HFFc6 (cell line): ENCODE measurements around the gene ARSK. TPM values are rescaled to one million over a fixed set of nuclear protein-coding genes. Genes with fewer than 3 reads are reported as not detected.

Source experiments
- DNase-seq: peaks from one replicate; pipeline ENCODE4 v3.0.0-alpha.2; 2018
- H3K27ac Mint-ChIP-seq: 2 replicates; pipeline ENCODE4 v1.8.0; 2020; ENCODE audit warnings: mild to moderate bottlenecking, mixed read lengths
- H3K27me3 Mint-ChIP-seq: 2 replicates; pipeline ENCODE4 v1.8.0; 2021; ENCODE audit warnings: mild to moderate bottlenecking, moderate library complexity, mixed read lengths; ENCODE audit not compliant: insufficient read depth
- H3K36me3 Mint-ChIP-seq: 2 replicates; pipeline ENCODE4 v1.8.0; 2021; ENCODE audit warnings: low read depth, mixed read lengths
- H3K4me1 Mint-ChIP-seq: 2 replicates; pipeline ENCODE4 v1.8.0; 2020; ENCODE audit warnings: low read depth, mixed read lengths
- H3K4me3 Mint-ChIP-seq: 2 replicates; pipeline ENCODE4 v1.8.0; 2020; ENCODE audit warnings: mild to moderate bottlenecking, moderate library complexity, mixed read lengths
- H3K9me3 Mint-ChIP-seq: 2 replicates; pipeline ENCODE4 v1.8.0; 2020; ENCODE audit warnings: mild to moderate bottlenecking, mixed read lengths
- total RNA-seq, 6 experiments: library from RNA; stranded (reverse); fragmentation: NEBNext Ultra II Directional; extraction: Animal tissue kit (Norgen Biotek cat#: 25700); gene quantifications; 2 replicates in 1 of 6; 3 replicates in 5 of 6; pipeline ENCODE4 v1.2.3, GENCODE V29; 2021
- TF ChIP-seq, protein P1 (sequence below): fragments of 200-600 bp; sonication (generic); IDR thresholded peaks from 2 replicates; pipeline ENCODE4 v1.5.0; 2021; ENCODE audit warnings: antibody characterized with exemption, mild to moderate bottlenecking

The ARSK gene
- total RNA-seq, 6 experiments from 2014 or later: 11.6 to 19.7 (median 17.3) TPM

GRCh38 chr5:95649842-95650620, 95.1 kb downstream of the ARSK start:
- TF ChIP-seq, protein P1, sequence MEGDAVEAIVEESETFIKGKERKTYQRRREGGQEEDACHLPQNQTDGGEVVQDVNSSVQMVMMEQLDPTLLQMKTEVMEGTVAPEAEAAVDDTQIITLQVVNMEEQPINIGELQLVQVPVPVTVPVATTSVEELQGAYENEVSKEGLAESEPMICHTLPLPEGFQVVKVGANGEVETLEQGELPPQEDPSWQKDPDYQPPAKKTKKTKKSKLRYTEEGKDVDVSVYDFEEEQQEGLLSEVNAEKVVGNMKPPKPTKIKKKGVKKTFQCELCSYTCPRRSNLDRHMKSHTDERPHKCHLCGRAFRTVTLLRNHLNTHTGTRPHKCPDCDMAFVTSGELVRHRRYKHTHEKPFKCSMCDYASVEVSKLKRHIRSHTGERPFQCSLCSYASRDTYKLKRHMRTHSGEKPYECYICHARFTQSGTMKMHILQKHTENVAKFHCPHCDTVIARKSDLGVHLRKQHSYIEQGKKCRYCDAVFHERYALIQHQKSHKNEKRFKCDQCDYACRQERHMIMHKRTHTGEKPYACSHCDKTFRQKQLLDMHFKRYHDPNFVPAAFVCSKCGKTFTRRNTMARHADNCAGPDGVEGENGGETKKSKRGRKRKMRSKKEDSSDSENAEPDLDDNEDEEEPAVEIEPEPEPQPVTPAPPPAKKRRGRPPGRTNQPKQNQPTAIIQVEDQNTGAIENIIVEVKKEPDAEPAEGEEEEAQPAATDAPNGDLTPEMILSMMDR: no peak
- no peak overlapping the region for H3K27ac Mint-ChIP-seq
- no peaks in the 10 kb centered on the region for H3K27me3 Mint-ChIP-seq
- no peaks in the 10 kb centered on the region for H3K9me3 Mint-ChIP-seq
- DNase-seq: no peak
- H3K36me3 Mint-ChIP-seq: no peaks in the 10 kb centered on the region
- no peak overlapping the region for H3K4me3 Mint-ChIP-seq
- peaks cover 18% of the 10 kb centered on the region for H3K4me1 Mint-ChIP-seq

DNA sequence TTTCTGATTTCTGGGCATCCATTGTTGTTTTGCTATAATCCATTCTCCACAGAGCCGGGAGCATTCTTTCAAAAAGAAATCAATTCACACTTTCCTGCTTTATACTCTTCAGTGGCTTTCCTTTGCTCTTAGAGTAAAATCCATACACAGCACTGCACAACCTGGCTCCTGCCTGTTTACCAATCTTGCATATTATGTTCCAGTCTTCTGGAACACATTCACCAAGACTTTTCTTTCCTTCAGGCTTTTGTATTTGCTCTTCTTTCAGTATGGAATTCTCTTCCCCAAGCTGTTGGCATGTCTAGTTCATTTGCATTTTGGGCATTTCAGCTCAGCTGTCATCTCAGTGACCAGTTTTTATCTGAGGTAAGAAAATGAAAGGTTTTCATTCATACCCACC, 97.9 kb downstream of the ARSK start:
- Mint-ChIP-seq H3K4me3 (no peak overlapping the region), H3K27me3 (no peaks in the 10 kb centered on the region)
- DNase-seq: no peak

GRCh38 chr5:95654196-95654595, 99.3 kb downstream of the ARSK start:
- Mint-ChIP-seq H3K4me3 (no peak overlapping the region), H3K4me1 (no peaks in the 10 kb centered on the region), H3K27ac (no peak overlapping the region), H3K27me3 (no peaks in the 10 kb centered on the region), H3K36me3 (no peaks in the 10 kb centered on the region), H3K9me3 (no peaks in the 10 kb centered on the region)
- TF ChIP-seq, protein P1: no peak
- DNase-seq: no peak

More for the DNA sequence above, 97.9 kb downstream of the ARSK start:
- peaks cover 4% of the 10 kb centered on the region; the same call in 1 of the 2 replicates for H3K4me1 Mint-ChIP-seq
- no peak overlapping the region for H3K27ac Mint-ChIP-seq
- H3K36me3 Mint-ChIP-seq: no peaks in the 10 kb centered on the region
- TF ChIP-seq, protein P1: no peak
- H3K9me3 Mint-ChIP-seq: no peaks in the 10 kb centered on the region

Other genes with a start within 250 kb of the ARSK start
- not detected for gene FAM81B, start 163.7 kb upstream of the ARSK start, total RNA-seq
- gene SKIC3, start 124 bp upstream of the ARSK start, total RNA-seq: 100 to 1,000 TPM; 102 to 113 (median 110) TPM
- gene GPR150, start 65.0 kb downstream of the ARSK start, total RNA-seq: under 1 TPM; 0.14 to 0.35 (median 0.22) TPM
- gene RFESD, start 91.7 kb downstream of the ARSK start, total RNA-seq: 1 to 10 TPM; 2.2 to 3.7 (median 2.3) TPM
- gene SPATA9, start 127.9 kb downstream of the ARSK start, total RNA-seq: under 1 TPM; 0.17 to 0.73 (median 0.48) TPM
- gene RHOBTB3, start 176.2 kb downstream of the ARSK start, total RNA-seq: 100 to 1,000 TPM; 110 to 184 (median 160) TPM